K562 (cell line): ENCODE measurements around the gene FMNL3. TPM values are rescaled to one million over a fixed set of nuclear protein-coding genes. Genes with fewer than 3 reads are reported as not detected.

Experiments
- C11orf30 ChIP-seq: fragments of 450-650 bp; IDR thresholded peaks from 2 replicates; pipeline ENCODE4 v1.6.1; 2016; ENCODE audit warnings: low read depth, mild to moderate bottlenecking
- CBX1 ChIP-seq: sonication (generic); IDR thresholded peaks from 2 replicates; pipeline ENCODE4 v1.6.1; 2016; ENCODE audit warnings: antibody characterized with exemption, low read depth, mild to moderate bottlenecking
- CC2D1A ChIP-seq: fragments of 450-650 bp; IDR thresholded peaks from 2 replicates; pipeline ENCODE4 v1.6.1; 2017; ENCODE audit warnings: mild to moderate bottlenecking
- CEBPG ChIP-seq, 3 experiments: fragments of 200-800 bp in 1 of 3; sonication (Bioruptor generic) in 1 of 3; sonication (generic) in 1 of 3; formaldehyde crosslinking in 1 of 3; IDR thresholded peaks in 2 of 3; conservative IDR thresholded peaks in 1 of 3; 2 replicates each; pipeline versions ENCODE4 v1.6.1 to v1.8.0; 2016 to 2022; ENCODE audit warnings: missing compliant biosample characterization in 2 of 3, missing genetic modification characterization in 2 of 3, mild to moderate bottlenecking in 1 of 3, missing genetic modification reagents in 1 of 3
- CHD2 ChIP-seq: IDR thresholded peaks from 2 replicates; pipeline ENCODE4 v1.6.1; 2011; ENCODE audit warnings: low read depth, low read length
- CREB3 ChIP-seq: fragments of 450-650 bp; conservative IDR thresholded peaks from 2 replicates; pipeline ENCODE4 v1.6.1; 2016; ENCODE audit warnings: missing genetic modification characterization, low read depth, mild to moderate bottlenecking, missing compliant biosample characterization, moderate library complexity
- CTBP1 ChIP-seq: fragments of 450-650 bp; IDR thresholded peaks from 2 replicates; pipeline ENCODE4 v1.6.1; 2016; ENCODE audit warnings: borderline replicate concordance
- E2F1 ChIP-seq: sonication (generic); formaldehyde crosslinking; IDR thresholded peaks from 2 replicates; pipeline ENCODE4 v1.8.1; 2023; ENCODE audit warnings: mild to moderate bottlenecking, missing genetic modification reagents, moderate library complexity
- ETV5 ChIP-seq: sonication (generic); formaldehyde crosslinking; IDR thresholded peaks from 2 replicates; pipeline ENCODE4 v1.4.0; 2020; ENCODE audit warnings: low read depth, mild to moderate bottlenecking, missing genetic modification reagents
- FOXJ2 ChIP-seq: fragments of 200-800 bp; sonication (Bioruptor generic); IDR thresholded peaks from 2 replicates; pipeline ENCODE4 v1.6.1; 2016; ENCODE audit warnings: missing genetic modification characterization, missing compliant biosample characterization
- GTF2F1 ChIP-seq: IDR thresholded peaks from 2 replicates; pipeline ENCODE4 v1.6.1; 2011; ENCODE audit warnings: low read depth, low read length, improper control_type of control experiment
- HMGXB4 ChIP-seq: sonication (generic); formaldehyde crosslinking; IDR thresholded peaks from 2 replicates; pipeline ENCODE4 v1.8.1; 2023; ENCODE audit warnings: mild to moderate bottlenecking, missing genetic modification reagents
- HNRNPL ChIP-seq: fragments of 200-400 bp; formaldehyde crosslinking; IDR thresholded peaks from 2 replicates; pipeline ENCODE4 v1.6.1; 2017; ENCODE audit warnings: low read depth, mild to moderate bottlenecking, low read length
- JUN ChIP-seq, 2 experiments: sonication (generic) in 1 of 2; formaldehyde crosslinking in 1 of 2; IDR thresholded peaks; 2 replicates each; pipeline versions ENCODE4 v1.6.1 to v1.8.0; 2012 to 2022; ENCODE audit warnings: borderline replicate concordance in 2 of 2, mild to moderate bottlenecking in 2 of 2, improper control_type of control experiment in 1 of 2, low read depth in 1 of 2, low read length in 1 of 2, missing genetic modification reagents in 1 of 2
- MAX ChIP-seq: sonication (generic); formaldehyde crosslinking; IDR thresholded peaks from 2 replicates; pipeline ENCODE4 v1.9.0; 2022; ENCODE audit warnings: mild to moderate bottlenecking, missing genetic modification reagents
- MECOM ChIP-seq: fragments of 250-450 bp; sonication (Bioruptor Pico); IDR thresholded peaks from 2 replicates; pipeline ENCODE4 v1.8.0; 2022; ENCODE audit warnings: inconsistent platforms
- NFYB ChIP-seq: IDR thresholded peaks from 2 replicates; pipeline ENCODE4 v1.6.1; 2011; ENCODE audit warnings: mild to moderate bottlenecking, moderate library complexity; ENCODE audit not compliant: insufficient read length; ENCODE audit errors: extremely low read depth
- STAG1 ChIP-seq: sonication (generic); formaldehyde crosslinking; IDR thresholded peaks from 2 replicates; pipeline ENCODE4 v1.5.0; 2020; ENCODE audit warnings: missing genetic modification reagents, borderline replicate concordance
- ZNF232 ChIP-seq: sonication (generic); formaldehyde crosslinking; IDR thresholded peaks from 2 replicates; pipeline ENCODE4 v1.8.0; 2022; ENCODE audit warnings: mild to moderate bottlenecking, missing genetic modification reagents
- ZNF311 ChIP-seq: fragments of 250-450 bp; sonication (Bioruptor Pico); IDR thresholded peaks from 2 replicates; pipeline ENCODE4 v1.4.0; 2020; ENCODE audit warnings: mild to moderate bottlenecking, moderate library complexity
- ZNF445 ChIP-seq: fragments of 250-450 bp; sonication (Bioruptor Pico); IDR thresholded peaks from 2 replicates; pipeline ENCODE4 v1.4.0; 2020; ENCODE audit warnings: low read depth, mild to moderate bottlenecking, moderate library complexity
- polyA plus RNA-seq, 8 experiments: library from polyadenylated mRNA; depleted of rRNA in 4 of 8; stranded (reverse) in 5 of 8; unstranded in 3 of 8; fragments of >200 nt; fragmentation: Nextera tagmentation in 2 of 8; fragmentation: Illumina TruSeq in 1 of 8; extraction: Ambion mirVana in 2 of 8; extraction: Trizol in 1 of 8; gene quantifications; 2 replicates each; pipeline versions ENCODE4 v1.2.1 to v1.2.3, GENCODE V29; 2011 to 2014; ENCODE audit warnings: inconsistent platforms in 1 of 8, missing spikeins in 1 of 8
- total RNA-seq, 7 experiments: library from RNA; depleted of rRNA in 6 of 7; stranded (reverse); fragments of >200 nt in 6 of 7; fragmentation: Illumina TruSeq in 2 of 7; extraction: Trizol in 2 of 7; gene quantifications; 2 replicates each; pipeline versions ENCODE4 v1.2.1 to v1.2.3, GENCODE V29; 2011 to 2021; ENCODE audit warnings: low replicate concordance in 1 of 7

Gene FMNL3
- total and polyA plus RNA-seq, 9 of the 15 experiments (the other 6 are each of a cell fraction or from before 2014, with no cell fraction given) = 0.49 to 14.4 (median 6.8) TPM

GRCh38 chr12:49707128-49707811 is at the start of gene FMNL3 (continued):
- peak; percentile 97 for TF ChIP-seq HMGXB4
- TF ChIP-seq GTF2F1 = no peak
- no peak for TF ChIP-seq ZNF445 (CRISPR knock-in tag)
- TF ChIP-seq C11orf30 = no peak
- no peak for TF ChIP-seq ZNF311 (CRISPR knock-in tag)
- TF ChIP-seq CBX1 = peak; percentile 82; the same call in 1 of the 2 replicates
- peak; percentile 89 for TF ChIP-seq NFYB
- peak; percentile 95 for TF ChIP-seq STAG1 (CRISPR knock-in tag)
- TF ChIP-seq E2F1 (CRISPR knock-in tag) = peak; percentile 98
- TF ChIP-seq MECOM (CRISPR knock-in tag) = no peak
- peak; percentile 84 for TF ChIP-seq CTBP1
- peak; percentile 100 for TF ChIP-seq MAX (CRISPR knock-in tag)
- no peak for TF ChIP-seq ZNF232 (CRISPR knock-in tag)
- no peak for TF ChIP-seq FOXJ2 (tag)
- TF ChIP-seq CC2D1A = no peak
- peak; percentile 76; the same call in 1 of the 2 replicates for TF ChIP-seq JUN (IDR thresholded peaks at IDR 0.05; ENCODE audit: borderline replicate concordance, low read depth, low read length)
- peak; percentile 82; the same call in 1 of the 2 replicates for TF ChIP-seq JUN (CRISPR knock-in tag; IDR thresholded peaks at IDR 0.05; ENCODE audit: borderline replicate concordance)
- TF ChIP-seq ETV5 (CRISPR knock-in tag) = peak; percentile 56; the same call in 1 of the 2 replicates
- 0 out of 2 replicates have a peak, but pooled peaks have one; percentile 17 for TF ChIP-seq HNRNPL
- peak; percentile 80; the same call in 1 of the 2 replicates for TF ChIP-seq CHD2
- TF ChIP-seq CREB3 (tag) = no peak
- peak; percentile 51; the same call in 1 of the 2 replicates for TF ChIP-seq CEBPG (CRISPR knock-in tag; IDR thresholded peaks at IDR 0.05)
- TF ChIP-seq CEBPG (tag; conservative IDR thresholded peaks at IDR 0.05 in 1 of 2, IDR thresholded peaks at IDR 0.05 in 1 of 2) = no peak
